Bone marrow (tissue), 2 donors: ENCODE results near the gene MVP.
"Not testable (repeated sequence)": the region's sequence is repeated elsewhere in the genome, so short reads cannot be mapped to it uniquely, and the experiment has no call there.

Experiments used
- DNase-seq, 2 donors: peaks; one replicate each; lab custom pipeline; 2025; lab: John Stamatoyannopoulos, UW

The MVP gene

DNA sequence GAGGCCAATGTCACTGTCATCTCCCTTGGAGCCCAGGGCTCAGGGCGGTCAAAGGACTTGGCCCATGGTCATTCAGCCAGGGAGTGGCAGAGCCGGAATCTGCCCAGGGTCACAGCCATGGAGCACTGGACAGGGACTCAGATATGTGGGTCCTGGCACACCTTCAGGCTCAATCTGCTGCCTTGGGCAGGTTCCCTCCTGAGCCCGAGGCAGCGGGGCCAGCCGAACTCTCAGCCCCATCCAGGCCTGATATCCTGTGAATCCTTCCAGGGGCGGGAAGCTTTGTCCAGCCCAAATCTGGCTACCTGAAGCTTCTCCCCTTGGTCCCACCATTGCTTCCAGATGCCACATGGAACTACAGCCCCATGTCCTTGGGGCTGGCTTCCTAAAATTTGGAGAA lies 54.9 kb downstream of the MVP start:
- DNase-seq: no peak

DNA sequence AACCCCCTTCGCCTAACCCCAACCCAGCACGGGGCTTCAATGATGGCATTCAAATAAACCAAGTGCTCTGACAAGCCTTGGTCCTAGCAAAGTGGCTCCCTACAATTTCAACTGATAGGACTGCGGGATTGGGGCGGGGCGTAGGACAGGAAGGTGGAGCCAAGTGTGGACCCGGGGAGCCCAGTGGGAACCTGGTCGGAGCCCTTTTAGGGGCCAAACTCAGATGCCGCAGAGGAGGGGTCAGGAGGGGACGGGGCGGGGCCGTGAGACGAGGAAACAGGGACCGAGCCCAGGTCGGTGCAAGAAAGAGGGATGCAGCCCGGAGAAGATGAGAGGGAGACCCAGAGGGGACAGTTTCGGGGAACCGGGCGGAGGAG lies 55.9 kb downstream of the MVP start:
- DNase-seq: no peak

- DNase-seq: no peak
These were observed 56.5 kb downstream of the MVP start for GRCh38 chr16:29876594-29877249.

DNA sequence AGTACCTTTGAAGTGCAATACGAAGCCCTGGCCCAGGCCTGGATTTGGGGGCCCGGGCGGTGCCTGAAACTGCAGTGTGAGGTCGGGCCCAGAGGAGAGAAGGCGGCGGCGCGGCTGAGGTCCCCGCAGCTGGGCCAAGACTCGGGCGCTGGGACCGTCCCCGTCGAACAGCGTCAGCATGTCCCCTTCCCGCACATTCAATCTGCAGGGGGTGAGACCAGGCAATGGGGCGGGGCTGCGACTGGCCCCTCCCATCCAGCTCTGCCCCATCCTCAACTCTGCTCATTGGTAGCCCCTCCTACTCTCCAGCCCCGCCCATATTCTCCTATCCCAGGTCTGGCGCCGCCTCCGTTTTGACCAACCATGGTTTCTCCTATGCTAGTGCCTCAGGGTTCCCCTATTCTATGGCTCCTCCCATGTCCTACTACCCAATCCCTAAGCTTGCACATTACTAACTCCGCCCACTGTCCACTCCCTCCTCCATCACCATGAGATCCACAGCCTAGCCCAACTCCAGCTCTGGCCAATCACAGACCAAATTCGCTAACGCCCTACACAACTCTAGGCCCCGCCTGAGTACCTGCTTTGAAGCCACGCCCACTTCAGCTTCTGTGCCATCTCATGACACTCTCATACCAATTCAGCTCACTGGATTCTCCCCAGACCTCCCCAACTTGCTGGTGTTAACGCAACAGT lies 57.2 kb downstream of the MVP start:
- no peak for DNase-seq

DNA sequence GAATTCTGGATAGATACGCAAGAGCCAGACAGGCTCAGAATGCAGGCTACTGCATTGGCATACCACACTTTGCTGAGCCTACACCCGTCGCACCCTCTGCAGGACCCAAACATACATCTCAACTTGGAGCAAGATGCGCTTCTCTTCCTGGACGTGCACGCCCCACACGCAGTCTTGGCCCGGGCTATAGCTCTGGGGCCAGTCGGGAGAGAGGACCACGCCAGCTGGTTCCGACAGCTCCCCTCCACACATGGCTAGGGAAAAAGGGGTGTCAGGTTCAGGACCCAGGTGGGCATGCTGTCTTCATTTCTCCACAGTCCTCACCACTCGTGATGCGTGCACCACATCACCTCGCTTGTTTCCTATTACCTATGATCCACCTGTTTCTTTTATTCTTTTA lies 57.9 kb downstream of the MVP start:
- no peak for DNase-seq

DNA sequence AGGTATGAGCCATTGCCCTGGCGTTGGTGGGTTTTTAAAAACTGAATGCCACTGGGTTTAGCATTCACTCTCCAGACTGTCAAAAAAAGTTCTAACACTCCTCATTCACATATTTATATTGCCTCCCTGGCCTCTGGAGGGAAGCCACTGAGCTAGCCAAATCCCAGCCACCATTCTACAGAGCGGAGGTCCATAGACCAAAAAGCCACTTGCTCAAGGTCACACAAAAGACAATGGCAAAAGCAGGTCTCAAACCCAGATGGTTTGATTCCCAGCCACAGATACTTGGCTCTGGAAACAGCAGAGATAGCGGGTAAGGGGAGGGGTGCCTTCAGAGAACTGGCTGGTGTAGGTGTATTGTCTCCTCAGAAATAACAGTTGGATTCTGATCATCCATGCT lies 60.8 kb downstream of the MVP start:
- no peak for DNase-seq

DNA sequence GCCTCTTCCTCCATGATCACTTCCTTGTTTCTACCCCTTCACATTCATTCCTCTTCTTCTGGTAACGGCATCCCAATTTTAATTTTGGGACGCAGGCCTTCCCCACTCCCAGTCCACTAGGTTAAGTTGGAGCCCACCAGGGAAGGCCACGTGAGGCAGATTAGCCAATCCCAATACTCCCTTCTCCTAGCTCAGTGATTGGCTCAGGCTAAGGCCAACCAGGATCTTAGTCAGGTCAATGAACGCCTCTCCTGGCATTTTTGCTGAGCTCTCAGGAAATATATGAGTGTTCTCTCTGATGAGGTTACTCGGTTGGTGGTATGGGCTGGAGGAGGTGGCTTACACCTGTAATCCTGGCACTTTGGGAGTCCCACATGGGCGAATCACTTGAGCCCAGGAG lies 63.7 kb downstream of the MVP start:
- no peak for DNase-seq

DNA sequence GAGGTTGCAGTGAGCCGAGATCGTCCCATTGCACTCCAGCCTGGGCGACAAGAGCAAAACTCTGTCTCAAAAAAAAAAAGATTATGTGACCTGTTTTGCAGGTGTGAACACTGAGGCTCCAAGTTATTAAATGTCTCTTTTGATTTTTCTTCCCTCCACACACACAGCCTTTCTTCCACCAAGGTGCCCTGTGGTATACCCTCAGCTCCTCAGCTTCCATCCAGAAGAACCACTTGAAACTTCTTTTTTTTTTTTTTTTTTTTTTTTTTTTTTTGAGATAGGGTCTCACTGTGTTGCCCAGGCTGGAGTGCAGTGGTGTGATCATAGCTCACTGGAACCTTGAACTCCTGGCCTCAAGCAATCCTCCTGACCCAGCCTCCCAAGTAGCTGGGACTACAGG lies 69.1 kb downstream of the MVP start:
- DNase-seq: not testable (repeated sequence)

DNA sequence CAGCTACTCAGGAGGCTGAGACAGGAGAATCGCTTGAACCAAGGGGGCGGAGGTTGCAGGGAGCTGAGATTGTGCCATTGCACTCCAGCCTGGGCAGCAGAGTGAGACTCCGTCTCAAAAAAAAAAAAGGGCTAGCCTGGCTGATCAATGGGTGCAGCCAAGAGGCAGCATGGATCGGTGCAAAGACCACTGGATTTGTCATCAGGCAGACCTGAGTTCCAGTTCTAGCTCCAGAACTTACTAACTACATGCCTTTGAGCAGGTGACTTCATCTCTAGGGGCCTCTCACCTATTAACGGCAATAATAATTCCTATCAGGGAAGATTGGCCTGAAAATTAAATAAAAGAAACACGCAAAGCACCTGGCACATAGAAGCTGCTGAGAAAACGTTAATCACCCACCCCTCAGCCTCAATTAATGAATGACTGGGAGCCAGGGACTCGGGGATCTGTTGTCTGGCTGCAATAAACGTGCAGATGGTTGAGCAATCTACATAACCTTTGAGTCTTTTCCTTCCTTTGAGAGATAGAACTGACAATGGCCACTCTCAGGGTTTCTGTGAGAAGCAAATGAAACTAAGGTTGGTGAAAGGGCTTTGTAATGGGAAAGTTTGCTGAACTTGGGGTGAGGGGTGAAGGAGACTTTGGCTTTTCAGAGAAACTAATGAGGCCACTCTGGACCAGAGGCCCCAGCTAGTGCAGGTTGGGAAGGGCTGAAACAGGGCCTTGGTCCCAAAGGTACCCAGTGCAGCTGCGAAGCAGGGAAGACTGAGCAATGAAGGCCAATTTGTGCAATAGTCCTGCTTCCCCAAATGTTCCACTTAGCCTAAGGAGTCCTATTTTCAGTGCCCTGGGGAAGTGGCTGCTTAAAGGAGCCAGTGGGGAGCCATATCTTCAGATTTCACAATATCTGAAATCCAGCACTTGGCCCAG lies 71.5 kb downstream of the MVP start:
- DNase-seq: no peak

DNA sequence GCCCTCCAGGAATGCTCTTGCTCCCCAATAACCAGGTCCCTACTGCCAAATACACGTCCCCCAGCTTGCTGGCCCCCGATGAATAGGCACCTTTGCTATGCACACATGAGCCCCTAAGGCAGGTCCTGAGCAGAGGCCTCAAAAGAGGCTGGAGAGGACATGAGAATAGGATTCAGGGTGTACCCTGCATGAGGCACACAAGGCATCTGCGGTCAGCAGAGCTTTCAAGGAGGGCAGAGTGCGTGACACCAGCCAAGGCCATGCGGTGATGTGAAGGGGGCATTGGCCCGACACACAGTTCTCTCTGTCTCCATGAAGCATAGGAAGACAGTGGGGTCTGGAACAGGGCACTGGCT lies 72.2 kb downstream of the MVP start:
- DNase-seq: no peak

- DNase-seq: no peak
These were observed 73.3 kb downstream of the MVP start for GRCh38 chr16:29893553-29893952.

DNA sequence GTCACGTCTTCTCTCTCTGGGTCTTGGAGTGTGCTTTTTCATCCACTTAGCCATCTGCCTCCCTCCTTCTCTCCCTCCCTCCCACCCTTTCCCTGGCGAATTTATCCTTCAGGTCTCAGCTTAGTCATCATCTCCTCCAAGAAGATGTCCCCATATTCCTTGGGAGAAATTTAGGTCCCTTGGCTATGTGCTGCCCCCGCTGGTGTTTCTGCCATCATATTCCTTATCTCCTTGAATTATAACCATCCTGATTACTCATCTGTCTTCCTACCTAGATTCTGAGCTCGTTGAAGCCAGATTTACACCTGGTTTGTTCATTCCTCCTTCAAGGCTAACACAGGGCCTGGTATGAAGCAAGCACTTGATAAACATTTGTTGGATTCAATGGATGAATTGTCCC lies 74.1 kb downstream of the MVP start:
- DNase-seq: no peak

- DNase-seq: no peak
These were observed 76.6 kb downstream of the MVP start for GRCh38 chr16:29896841-29897240.

DNA sequence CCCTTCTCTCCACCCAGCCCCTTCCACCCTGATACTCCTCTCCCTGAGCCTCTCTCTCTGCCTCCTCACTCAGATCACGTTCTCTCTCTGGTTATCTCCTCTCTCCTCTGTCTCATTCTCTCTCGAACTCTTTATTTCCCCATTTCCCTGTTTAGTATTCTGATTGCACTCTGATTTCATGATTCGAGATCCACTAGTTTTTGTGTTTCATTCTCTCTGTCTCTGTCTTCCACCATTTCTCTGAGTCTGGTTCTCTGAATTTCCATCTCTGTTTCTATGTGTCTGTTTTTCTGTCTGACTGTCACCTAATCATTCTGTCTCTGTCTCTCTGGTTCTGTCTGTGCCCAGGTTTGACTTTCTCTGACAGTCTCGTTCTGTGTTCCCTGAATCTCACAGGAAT lies 77.1 kb downstream of the MVP start:
- no peak for DNase-seq
